Esophagus squamous epithelium (tissue), 5 donors: ENCODE results near the gene DCUN1D4. TPM values are rescaled to one million over a fixed set of nuclear protein-coding genes. Genes with fewer than 3 reads are reported as not detected.

Experiments used
- DNase-seq: peaks from one replicate; lab custom pipeline; 2025; lab: John Stamatoyannopoulos, UW
- H3K27ac ChIP-seq, 4 donors: fragments of 200-600 bp; sonication (generic); one replicate each; pipeline ENCODE4 v1.5.1; 2016 to 2019; ENCODE audit warnings: mild to moderate bottlenecking in 1 of 4
- H3K27me3 ChIP-seq, 4 donors: fragments of 200-600 bp; sonication (generic); 1 replicate in 3 of 4; 2 replicates in 1 of 4; pipeline versions ENCODE4 v1.5.1 to v1.6.0; 2017 to 2021; ENCODE audit warnings: antibody characterized with exemption in 1 of 4
- H3K36me3 ChIP-seq, 3 donors: fragments of 200-600 bp; sonication (generic); one replicate each; pipeline ENCODE4 v1.5.1; 2016 to 2019
- H3K4me1 ChIP-seq, 3 donors: fragments of 200-600 bp; sonication (generic); one replicate each; pipeline ENCODE4 v1.5.1; 2017 to 2019
- H3K4me3 ChIP-seq, 4 donors: fragments of 200-600 bp; sonication (generic); 1 replicate in 3 of 4; 2 replicates in 1 of 4; pipeline ENCODE4 v1.5.1; 2016 to 2019; ENCODE audit warnings: mild to moderate bottlenecking in 2 of 4, moderate library complexity in 1 of 4
- H3K9me3 ChIP-seq, 3 donors: fragments of 200-600 bp; sonication (generic); one replicate each; pipeline ENCODE4 v1.5.1; 2016 to 2019
- CTCF ChIP-seq, 6 experiments: fragments of 450-650 bp in 4 of 6; fragments of 200-600 bp in 2 of 6; sonication (generic) in 2 of 6; IDR thresholded peaks; one replicate each; pipeline ENCODE4 v1.5.1; 2016 to 2019; ENCODE audit warnings: antibody characterized with exemption in 6 of 6, mild to moderate bottlenecking in 4 of 6, moderate library complexity in 4 of 6
- POLR2A ChIP-seq, 4 donors: fragments of 450-650 bp; IDR thresholded peaks; one replicate each; pipeline ENCODE4 v1.6.1; 2017; ENCODE audit warnings: antibody characterized with exemption in 4 of 4, mild to moderate bottlenecking in 4 of 4, moderate library complexity in 3 of 4
- WGBS, 2 donors: methylation state at CpG; one replicate each; pipeline ENCODE4 v1.1.5; 2018; 5-methylcytosine and 5-hydroxymethylcytosine counted together
- intact Hi-C: fragments of 100-400 bp; cut with DNase I; formaldehyde crosslinking; loops from one replicate; pipeline ENCODE4 v1.15.0; 2022
- total RNA-seq, 4 donors: library from RNA; depleted of rRNA; stranded (reverse); fragments of >200 nt; gene quantifications; one replicate each; pipeline ENCODE4 v1.1.0, GENCODE V29; 2016
- donor health status: DM: yes; HTN: yes; CAD: no.

DCUN1D4 gene
- total RNA-seq, 4 donors from 2014 or later, result 13.0 to 33.0 (median 16.7) TPM

- intact Hi-C loops, result no loop called here
- no peak overlapping the region for H3K4me3 ChIP-seq
- peaks cover 0 to 12% (median 0%) of the 10 kb centered on the region in 3 donors for H3K36me3 ChIP-seq
- H3K4me1 ChIP-seq, result peaks cover 0 to 18% (median 10%) of the 10 kb centered on the region in 3 donors
- DNase-seq, result no peak
- no peaks in the 10 kb centered on the region for H3K9me3 ChIP-seq
- no peak overlapping the region for H3K27ac ChIP-seq
- 68 to 81% methylated on average over 4 of the region's 4 CpGs for WGBS, 2 donors
- no peaks in the 10 kb centered on the region for H3K27me3 ChIP-seq
- no peak for TF ChIP-seq CTCF (IDR thresholded peaks at IDR 0.05)
- no peak for TF ChIP-seq POLR2A (IDR thresholded peaks at IDR 0.05)
Observed at GRCh38 chr4:51859476-51860031, 16.6 kb downstream of the DCUN1D4 start.

- no peak for DNase-seq
- Histone ChIP-seq H3K4me3 (no peak overlapping the region), H3K27ac (no peak overlapping the region), H3K4me1 (peaks cover 0 to 18% (median 10%) of the 10 kb centered on the region in 3 donors), H3K36me3 (peaks cover 4 to 38% (median 5%) of the 10 kb centered on the region in 3 donors), H3K9me3 (no peaks in the 10 kb centered on the region), H3K27me3 (no peaks in the 10 kb centered on the region)
- intact Hi-C loops, result no loop called here
- 88 to 92% methylated on average over 1 of the region's 1 CpG for WGBS, 2 donors
- TF ChIP-seq POLR2A (IDR thresholded peaks at IDR 0.05) (no peak), CTCF (IDR thresholded peaks at IDR 0.05) (no peak)
Observed at GRCh38 chr4:51862199-51862598, 19.2 kb downstream of the DCUN1D4 start.

GRCh38 chr4:51862781-51863180 lies 19.8 kb downstream of the DCUN1D4 start:
- H3K27ac ChIP-seq, result no peak overlapping the region
- WGBS, 2 donors, result 92 to 93% methylated on average over 1 of the region's 1 CpG
- intact Hi-C loops, result no loop called here
- H3K36me3 ChIP-seq, result peaks cover 9 to 44% (median 11%) of the 10 kb centered on the region in 3 donors
- no peaks in the 10 kb centered on the region for H3K9me3 ChIP-seq
- DNase-seq, result no peak
- TF ChIP-seq POLR2A (IDR thresholded peaks at IDR 0.05) (no peak), CTCF (IDR thresholded peaks at IDR 0.05) (no peak)
- H3K4me3 ChIP-seq, result no peak overlapping the region
- no peaks in the 10 kb centered on the region for H3K27me3 ChIP-seq
- H3K4me1 ChIP-seq, result peaks cover 0 to 18% (median 10%) of the 10 kb centered on the region in 3 donors

- intact Hi-C loops, result no loop called here
- Histone ChIP-seq H3K27me3 (no peaks in the 10 kb centered on the region), H3K9me3 (no peaks in the 10 kb centered on the region), H3K4me3 (no peak overlapping the region), H3K4me1 (no peaks in the 10 kb centered on the region), H3K36me3 (peaks cover 12 to 55% (median 15%) of the 10 kb centered on the region in 3 donors), H3K27ac (no peak overlapping the region)
- no peak for DNase-seq
- no peak for TF ChIP-seq POLR2A (IDR thresholded peaks at IDR 0.05)
- WGBS, 2 donors, result 80 to 100% methylated on average over 1 of the region's 1 CpG
Observed at GRCh38 chr4:51865717-51866116, 22.8 kb downstream of the DCUN1D4 start.

GRCh38 chr4:51866835-51867234 lies 23.9 kb downstream of the DCUN1D4 start:
- TF ChIP-seq POLR2A (IDR thresholded peaks at IDR 0.05) (no peak), CTCF (IDR thresholded peaks at IDR 0.05) (no peak)
- DNase-seq, result no peak
- WGBS, 2 donors, result 87 to 94% methylated on average over 3 to 7 of the region's 7 CpGs
- no peaks in the 10 kb centered on the region for H3K27me3 ChIP-seq
- no peaks in the 10 kb centered on the region for H3K4me1 ChIP-seq
- no peak overlapping the region for H3K4me3 ChIP-seq
- H3K27ac ChIP-seq, result no peak overlapping the region
- intact Hi-C loops, result no loop called here
- peaks cover 12 to 61% (median 15%) of the 10 kb centered on the region in 3 donors for H3K36me3 ChIP-seq
- no peaks in the 10 kb centered on the region for H3K9me3 ChIP-seq
